Astrocyte of the hippocampus (primary cell): Measurements from ENCODE around the gene STK33.
A peak's percentile ranks its signal among the peaks of the same experiment; 100 is the strongest.

Experiments
- DNase-seq: peaks from one replicate; pipeline ENCODE4 v3.0.0; 2011; ENCODE audit warnings: low read depth, low spot score

The STK33 gene

GRCh38 chr11:8603696-8604077 is 9.7 kb upstream of the STK33 start:
- no peak for DNase-seq

DNA sequence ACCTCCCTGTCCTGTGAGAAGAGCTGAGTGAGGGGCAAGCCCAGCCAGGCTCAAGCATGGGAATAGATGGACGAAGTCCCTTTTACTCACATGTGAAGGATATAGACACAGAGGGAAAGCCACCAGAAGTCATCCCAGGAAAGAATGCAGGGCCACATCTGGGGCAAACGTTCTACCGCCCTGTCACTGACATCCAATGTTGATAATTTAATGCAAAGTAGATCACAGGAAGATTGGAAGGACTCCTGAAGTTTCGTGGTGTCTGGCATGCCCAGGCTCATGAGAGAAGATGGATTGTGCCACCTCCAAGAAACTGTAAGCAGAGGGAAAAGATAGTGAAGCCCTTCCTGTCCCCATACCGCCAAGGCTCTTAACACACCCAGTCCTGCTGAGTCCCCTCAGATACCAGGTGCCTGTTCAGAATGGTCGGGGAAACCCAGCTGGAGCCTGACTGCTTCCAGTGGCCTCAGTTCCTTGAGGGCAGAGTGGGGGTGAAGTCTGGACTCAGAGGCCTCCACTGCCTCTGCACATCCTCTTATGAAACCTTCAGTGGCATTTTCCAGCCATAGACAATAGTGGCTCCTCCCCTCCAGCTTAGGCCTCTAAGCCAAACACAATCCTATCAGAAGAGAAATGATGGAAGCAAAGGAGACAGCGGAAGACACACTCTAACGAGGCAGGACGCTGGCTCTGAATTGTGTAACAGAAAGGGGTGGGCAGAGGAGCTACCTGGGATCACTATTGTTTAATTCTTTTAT is 7.5 kb upstream of the STK33 start:
- DNase-seq = no peak

- no peak for DNase-seq
These were observed 4.5 kb upstream of the STK33 start for GRCh38 chr11:8598506-8598905.

DNA sequence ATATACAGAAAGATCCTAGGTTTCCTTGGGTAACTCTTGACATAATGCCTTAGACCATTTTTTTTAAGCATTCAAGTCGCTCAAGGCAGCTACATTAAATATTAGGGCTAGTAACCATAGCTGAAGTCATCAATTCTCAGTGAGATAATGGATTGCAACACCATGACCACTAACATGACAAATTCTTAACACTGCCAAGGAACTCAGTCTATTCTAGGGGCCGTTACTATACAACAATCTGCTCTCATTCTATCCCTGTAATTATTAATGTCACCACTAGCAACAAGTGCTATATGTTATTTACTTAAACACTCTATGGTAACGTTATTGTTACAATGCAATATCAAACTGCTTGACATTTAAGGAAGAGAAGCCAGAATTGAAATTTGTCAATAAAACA is 3.2 kb upstream of the STK33 start:
- DNase-seq = peak; percentile 36

DNA sequence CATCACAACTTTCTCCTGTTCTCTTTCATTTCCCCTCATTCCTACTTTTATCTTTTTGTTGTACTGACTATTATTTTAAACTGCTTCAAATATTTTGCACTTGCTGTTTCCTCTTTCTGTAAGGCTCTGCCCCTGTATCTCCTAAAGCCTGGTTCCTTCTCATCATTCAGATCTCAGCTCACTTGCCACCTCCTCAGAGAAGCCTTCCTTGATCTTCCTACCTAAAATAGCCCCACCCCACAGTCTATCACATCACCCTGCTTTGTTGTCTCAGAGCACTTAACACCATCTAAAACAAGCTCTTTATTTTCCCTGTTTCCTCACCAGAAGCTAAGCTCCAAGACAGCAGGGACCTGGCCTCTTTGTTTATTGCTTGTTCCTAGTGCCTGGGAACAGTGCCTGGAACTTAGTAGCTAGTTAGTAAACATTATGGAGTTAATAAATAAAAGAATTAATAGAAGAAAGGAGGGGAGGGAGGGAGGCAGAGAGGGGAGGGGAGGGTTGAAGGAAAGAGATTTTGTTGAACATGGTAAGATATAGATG is 2.5 kb upstream of the STK33 start:
- DNase-seq = no peak

DNA sequence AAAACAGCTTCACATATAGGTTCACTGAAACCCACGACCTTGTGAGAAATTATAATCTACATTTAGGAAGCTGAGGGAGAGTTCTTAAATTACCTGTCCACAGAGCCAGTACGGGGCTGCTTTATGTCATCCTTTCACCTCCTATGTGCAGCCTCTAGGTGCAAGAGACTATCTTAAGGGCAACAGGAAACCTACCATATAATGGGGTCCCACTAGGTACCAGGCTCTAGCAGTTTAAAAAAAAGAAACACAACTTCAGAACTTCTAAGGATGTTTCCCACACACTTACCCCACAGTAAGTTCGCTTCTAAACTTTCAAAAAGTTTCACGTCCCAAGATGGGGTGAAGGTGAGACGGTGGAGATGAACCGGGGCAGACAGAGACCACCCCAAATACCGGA is 573 bp downstream of the STK33 start:
- no peak for DNase-seq

DNA sequence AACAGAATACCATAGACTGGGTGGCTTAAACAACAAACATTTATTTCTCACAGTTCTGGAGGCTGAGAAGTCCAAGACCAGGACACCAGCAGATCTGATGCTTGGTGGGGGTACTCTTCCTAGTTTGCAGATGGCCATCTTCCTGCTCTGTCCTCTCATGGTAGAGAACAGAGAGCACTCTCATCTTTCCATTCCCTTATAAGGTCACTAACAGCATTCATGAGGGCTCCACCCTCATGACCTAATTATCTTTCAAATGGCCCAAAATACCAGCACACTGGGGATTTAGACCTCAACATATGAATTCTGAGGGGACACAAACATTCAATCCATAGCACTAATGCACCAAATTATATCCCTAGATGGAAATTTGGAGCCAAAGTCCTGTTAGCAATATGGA is 6.1 kb downstream of the STK33 start:
- no peak for DNase-seq

GRCh38 chr11:8586805-8587204 is 7.2 kb downstream of the STK33 start:
- DNase-seq = no peak

DNA sequence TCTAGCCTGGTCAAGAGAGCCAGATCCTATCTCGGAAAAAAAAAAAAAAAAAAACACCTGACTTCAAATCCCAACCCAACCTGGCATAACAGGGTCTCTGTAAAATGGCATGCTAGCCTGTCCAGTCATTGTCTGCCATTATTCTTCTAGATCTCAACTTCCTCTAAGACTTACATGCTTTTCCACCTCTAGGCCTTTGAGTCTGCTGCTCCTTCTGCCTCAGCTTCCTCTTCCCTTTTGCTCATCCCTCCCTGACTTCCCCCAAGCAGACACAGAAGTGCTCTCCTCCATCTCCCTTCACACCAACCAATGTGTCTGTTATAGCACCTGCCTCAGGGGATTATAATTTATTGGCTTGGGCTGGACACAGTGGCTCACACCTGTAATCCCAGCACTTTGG is 7.8 kb downstream of the STK33 start:
- no peak for DNase-seq

GRCh38 chr11:8584511-8584910 is 9.5 kb downstream of the STK33 start:
- peak; percentile 25 for DNase-seq

DNA sequence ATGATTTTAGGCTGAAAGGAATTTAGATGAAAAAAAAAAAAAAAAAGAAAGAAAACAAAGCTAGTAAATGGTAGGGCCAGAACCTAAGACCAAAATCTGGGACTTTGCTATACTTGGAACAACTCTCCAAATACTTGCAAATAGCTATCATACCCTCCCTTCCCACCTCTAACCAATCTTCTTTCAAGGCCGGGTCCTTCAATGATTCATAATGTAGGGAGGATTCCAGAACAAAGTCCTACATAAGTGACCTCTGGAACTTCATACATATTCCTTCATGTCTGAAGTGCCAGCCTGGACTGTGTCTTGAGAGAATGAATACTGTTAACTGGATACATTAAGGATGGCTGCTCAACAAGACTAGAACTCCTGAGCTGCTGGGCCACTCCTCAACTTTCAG is 9.9 kb downstream of the STK33 start:
- peak; percentile 57 for DNase-seq

- no peak for DNase-seq
These were observed 12.7 kb downstream of the STK33 start for GRCh38 chr11:8581300-8581699.

DNA sequence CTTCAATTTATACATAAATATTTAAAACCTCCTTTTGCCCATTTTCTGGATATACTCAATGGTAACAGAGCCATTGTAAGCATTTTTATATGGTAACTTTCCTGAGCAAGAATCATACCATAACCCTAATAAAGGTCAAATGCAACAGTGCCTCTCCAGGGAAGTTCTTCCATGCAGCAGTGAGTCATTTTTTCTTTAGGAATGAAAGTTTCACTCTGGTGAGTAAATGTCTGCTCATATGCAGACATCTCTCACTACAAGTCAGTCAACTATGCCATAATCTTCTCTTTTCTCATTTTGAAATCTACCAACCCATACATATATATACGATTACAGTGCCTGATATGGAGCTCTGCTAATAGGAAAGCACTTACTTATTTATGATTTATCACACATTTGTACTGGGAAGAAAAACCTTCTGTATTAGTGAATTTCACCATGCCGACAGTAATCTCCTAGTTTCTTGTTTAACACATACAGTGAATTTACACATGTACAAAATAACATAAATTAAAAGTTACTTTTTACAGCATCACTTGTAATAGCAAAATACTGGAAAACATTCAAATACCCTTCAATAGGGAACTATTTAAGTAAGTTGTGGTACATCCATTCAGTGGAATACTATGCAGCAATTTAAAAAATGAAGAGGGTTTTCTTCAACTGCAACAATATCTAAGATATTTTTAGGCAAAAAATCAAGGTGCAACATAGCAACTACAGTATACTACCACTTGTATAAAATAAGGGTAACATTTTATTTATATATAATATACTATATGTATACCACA is 16.0 kb downstream of the STK33 start:
- no peak for DNase-seq

DNA sequence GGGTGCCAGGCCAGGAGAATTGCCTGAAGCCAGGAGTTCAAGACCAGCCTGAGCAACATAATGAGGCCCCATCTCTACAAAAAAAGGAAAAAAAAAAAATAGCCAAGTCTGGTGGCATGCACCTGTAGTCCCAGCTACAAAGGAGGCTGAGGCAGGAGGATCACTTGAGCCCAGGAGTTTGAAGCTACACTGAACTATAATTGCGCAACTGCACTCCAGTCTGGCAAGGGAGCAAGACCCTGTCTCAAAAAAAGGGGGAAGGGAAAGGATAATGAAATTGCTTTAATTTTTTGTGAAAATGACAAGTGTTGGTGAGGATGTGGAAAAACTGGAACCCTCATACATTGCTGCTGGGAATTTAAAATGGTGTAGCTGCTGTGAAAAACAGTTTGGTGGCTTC is 19.2 kb downstream of the STK33 start:
- DNase-seq = no peak

DNA sequence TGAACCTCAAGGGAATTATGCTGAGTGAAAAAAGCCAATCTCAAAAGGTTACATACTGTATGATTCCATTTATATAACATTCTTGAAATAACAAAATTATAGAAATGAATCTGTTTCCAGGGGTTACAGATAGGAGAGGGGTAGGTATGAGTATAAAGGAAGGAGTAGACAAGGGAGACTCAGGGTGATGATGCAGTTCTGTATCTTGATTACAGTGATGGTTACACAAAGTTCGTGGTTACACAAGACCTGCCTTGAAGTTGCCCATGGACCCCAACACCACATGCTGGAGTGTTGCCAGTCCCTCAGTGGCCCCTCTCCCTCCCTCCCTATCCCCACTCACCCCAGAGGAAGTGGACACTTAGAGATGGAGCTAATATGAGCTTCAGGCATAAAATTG is 20.3 kb downstream of the STK33 start:
- no peak for DNase-seq

DNA sequence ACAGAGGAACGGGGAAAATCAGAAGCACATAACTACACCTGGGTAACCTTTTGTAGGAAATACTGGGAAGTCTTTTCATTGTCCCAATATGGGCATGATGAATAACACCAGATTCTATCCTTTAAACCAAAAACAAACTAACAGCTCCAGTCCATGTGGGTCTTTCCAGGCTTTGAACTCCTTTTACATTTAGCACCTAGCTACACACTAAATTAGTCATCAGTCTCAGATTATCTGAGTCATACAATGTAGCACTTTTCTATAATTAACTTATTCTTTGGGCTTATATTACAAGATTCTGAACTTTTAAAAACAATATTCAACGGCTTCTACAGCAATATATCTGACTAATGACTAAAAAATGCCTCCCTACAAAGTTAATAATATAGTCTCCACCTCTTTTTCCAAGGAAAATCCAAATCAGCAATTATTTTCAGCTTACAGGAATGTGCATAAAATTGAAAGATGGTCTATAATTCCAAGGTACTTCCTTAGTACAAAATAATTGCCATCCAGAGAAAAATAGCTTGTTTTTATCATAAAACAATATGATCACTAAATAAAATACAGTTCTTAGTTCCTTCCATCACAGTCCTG is 26.3 kb downstream of the STK33 start:
- DNase-seq = peak; percentile 38

GRCh38 chr11:8566613-8567210 is 27.3 kb downstream of the STK33 start:
- DNase-seq = peak; percentile 59

DNA sequence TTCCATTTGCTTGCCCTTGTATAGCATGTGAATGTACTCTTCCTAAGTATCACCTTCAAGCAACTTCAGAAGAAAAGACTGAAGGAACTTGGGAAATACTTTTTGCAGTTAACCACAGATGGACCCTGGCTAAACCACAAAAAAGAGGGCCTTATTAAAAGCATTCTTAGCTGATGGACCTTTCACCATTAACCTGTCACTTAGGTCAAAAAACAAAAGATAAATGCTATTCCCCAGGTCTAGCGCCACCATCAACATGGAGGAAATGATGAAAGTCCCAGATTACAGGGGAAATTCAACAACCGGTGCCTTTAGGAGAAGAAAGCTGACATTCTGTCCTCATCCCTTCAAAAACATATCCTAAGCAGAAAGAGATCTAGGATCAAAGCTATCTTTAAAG is 29.5 kb downstream of the STK33 start:
- no peak for DNase-seq

GRCh38 chr11:8561461-8561860 is 32.6 kb downstream of the STK33 start:
- no peak for DNase-seq

DNA sequence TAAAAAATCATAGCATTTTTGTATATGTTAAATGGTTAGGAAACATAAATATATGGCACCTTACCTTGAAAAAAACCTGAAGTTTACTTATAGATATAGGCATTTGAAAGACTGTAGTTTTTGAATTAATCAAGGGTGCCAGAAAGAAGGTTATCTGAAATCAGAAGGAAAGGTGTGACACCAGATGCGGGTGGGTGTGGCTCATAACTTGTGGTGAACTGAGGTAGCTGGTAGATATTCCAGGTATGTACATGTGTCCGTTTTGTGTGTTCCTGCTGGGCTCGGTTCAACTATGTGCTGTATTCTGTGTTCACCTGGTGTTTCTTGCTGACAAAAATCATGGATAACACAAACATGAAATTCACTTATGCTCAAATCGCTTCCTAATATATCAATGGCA is 35.6 kb downstream of the STK33 start:
- no peak for DNase-seq

DNA sequence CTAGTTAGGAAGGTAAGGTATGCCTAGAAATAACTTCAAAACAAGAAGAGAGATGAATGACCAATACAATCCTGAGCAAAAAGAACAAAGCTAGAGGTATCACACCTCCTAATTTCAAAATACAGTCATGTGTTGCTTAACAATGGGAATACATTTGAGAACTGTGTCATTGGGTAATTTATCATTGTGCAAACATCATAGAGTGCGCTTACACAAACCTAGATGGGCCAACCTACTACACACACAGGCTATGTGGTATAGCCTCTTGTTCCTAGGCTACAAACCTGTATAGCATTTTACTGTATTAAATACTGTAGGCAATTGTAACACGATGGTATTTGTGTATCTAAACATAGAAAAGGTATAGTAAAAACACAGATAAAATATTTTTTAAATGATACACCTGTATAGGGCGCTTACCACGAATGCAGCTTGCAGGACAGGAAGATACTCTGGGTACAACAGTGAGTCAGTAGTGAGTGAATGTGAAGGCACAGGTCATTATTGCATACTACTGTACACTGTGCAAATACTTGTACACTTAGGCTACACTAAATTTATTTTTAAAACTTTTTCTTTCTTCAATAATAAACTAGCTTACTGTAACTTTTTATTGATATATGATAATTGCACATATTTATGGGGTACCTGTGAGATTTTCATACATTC is 48.2 kb downstream of the STK33 start:
- DNase-seq = no peak

DNA sequence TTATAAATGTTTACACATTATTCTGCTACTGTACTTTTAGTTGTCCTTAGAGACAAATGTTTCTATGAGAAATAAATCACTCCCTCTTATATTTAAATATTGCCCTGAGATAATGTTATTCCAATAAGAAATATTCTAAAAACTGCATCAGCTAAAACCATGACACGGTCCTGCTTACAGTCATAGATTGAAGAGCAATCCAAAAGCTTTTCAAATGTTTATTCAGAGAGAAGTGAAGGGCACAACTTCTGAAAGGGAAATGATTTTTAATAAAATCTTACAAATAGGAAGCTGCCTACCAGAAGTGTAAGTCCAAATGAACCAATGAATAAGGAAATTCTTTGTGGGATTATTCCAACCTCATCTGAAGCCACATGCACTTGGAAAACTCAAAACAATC is 49.2 kb downstream of the STK33 start:
- DNase-seq = peak; percentile 17
